GM21825 (cell line): ENCODE data around the gene STXBP2.

Experiments
- ATAC-seq: cut with Tn5 transposase; IDR thresholded peaks from one replicate; pipeline ENCODE4 v1.9.1; 2021; ENCODE audit warnings: mild to moderate bottlenecking, moderate library complexity; ENCODE audit not compliant: unreplicated experiment

The STXBP2 gene

DNA sequence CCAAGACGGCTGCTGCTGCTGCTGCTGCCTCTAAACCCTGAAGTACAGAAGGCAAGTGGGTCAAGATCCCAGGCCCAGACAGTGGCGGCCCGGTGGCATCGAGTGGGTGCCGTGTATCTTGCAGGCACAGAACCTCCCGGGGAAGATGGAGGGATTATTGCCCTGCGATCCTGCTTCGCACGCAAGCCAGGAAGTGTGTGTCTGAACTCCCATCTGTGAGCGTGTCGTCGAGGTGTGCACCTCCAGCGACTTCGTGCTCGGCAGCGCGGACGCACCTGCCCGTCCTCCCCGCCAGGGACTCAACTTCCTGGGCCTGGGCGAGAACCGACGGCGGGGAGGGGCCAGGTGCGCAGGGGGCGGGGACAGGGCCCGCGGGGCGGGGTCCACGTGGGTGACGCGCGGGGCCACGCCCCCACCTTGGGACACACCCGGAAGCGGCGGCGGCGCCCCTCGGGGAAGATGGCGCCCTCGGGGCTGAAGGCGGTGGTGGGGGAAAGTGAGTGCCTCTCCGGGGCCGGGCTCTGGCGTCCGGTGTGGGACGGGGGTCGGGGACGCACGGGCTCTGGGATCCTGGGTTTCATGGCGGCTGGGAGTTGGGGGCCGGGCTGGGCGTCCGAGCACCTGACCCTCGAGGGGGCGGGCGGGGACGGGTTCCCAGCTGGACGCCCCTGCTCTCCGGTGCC lies at the start of gene STXBP2:
TSS of gene STXBP2 (plus strand) at position 420 of the 683 bp plus-strand sequence. CDS start at position 460, 40 bp downstream.
- ATAC-seq: peak; percentile 59

DNA sequence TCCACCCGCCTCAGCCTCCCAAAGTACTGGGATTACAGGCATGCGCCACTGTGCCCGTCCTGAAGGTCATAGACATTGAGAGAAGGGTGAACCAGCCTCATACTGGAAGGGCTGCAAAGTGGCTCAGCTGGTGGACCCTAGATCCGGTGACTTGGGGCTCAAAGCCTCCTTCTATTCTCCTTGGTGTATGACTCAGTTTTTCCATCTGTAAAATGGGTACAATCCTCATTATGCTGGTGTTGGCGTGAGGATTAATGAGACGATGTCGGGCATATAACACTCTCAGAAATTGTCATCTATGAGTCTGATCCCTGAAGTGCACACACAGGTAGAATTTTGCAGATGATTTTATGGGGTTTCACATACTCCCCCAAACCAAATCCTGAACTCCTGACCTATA lies 47.1 kb upstream of the STXBP2 start:
- no peak for ATAC-seq

DNA sequence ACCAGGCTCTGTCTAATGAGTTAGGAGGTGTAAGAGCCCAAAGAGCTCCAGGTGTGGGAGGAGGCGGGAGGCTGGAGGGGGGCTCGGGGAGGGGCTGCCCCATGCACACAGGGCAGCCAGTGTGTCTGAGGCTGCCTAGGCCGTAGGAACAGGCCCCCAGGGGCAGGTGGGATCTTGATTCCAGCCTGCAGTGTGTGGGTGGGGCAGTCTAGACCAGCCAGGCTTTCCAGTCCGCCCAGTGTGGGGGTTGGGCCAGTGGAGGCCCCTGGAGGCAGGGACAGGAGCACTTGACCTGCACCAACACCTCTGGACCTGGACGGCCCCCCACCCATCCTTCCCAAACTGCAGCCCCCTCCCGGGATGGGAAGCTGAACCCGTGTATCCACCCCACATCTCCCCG lies 46.7 kb upstream of the STXBP2 start:
- no peak for ATAC-seq

DNA sequence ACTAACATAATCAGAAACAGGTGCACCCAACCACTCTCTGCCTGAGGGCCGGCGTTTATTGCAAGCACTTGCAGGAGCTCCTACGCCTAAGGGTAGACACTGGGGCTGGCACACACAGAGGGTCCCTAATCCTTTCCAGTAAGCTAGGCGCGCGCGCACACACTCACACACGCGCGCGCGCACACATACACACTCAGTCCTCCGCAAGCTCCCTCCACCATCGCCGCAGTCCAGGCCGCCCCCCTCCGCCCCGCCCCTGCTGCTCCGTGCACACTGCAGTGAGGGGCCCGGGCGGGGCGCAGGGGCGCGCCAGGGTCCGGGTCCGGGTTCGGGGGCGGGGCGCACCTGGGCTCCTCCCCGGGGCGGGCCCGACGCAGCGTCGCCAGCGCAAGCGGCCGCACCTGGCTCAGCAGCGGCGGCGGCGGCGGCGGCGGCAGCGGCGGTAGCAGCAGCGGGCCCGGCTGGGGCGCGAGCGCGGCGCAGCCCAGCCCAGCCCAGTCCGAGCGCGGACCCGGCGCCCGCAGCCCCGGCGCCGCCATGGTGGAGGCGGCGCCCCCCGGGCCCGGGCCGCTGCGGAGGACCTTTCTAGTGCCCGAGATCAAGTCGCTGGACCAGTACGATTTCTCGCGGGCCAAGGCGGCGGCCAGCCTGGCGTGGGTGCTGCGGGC lies 41.3 kb upstream of the STXBP2 start, which contains the start of gene CAMSAP3:
TSS of gene CAMSAP3 (plus strand) at position 398 of the 668 bp plus-strand sequence. CDS start at position 538, 140 bp downstream.
- no peak for ATAC-seq

DNA sequence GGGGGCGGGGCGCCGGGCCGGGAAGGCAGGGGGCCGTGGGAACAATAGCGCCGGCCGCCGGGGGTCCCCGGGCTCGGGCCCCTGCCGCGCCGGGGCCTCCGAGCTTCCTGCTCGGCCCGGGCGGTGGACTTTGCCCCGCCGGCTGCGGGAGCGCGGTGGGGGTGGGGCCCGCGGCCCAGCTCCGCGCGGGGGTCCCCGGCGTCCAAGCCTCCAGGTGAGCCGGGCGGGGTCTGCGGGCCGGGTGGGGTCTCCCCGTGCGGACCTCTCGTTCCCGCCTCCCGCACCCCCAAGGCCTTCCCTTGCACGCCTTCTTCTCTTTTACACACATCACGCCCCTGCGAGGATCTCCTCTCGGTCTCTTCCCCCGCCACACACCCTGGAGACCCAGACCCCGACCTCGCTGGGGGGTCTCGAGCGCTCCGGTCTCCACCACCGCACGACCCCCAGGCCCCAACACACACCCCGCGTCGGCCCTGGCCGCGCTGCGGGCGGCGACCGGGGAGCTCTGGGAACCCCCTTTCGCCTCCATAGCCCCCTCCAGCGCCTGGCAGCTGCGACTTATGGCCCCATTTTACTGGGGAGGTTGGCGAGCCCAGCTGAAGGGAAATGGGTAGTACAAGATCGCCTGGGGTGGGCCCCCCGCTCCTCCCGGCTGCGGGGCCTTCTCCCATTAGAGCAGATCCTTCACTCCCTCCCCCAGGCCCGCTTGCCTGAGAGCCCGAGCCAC lies 40.5 kb upstream of the STXBP2 start:
- ATAC-seq: no peak

DNA sequence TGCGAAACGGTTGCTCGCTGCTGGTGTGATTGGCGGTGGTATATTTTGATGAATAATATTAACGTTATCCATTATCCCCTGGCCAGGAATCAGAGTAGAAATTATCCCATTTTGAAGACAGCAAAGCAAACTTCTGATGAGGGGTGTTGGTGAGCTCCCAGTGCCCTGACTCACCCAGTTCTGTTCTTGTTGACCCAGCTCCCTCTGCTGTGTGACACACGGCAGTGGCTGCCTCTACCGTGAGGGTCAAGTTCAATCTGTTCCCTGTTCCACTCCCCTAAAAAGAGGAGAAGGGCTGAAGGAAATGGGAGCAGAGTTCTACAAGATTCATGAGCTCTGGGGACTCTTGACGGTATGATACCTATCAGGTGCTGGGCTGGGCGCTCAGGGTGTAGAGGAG lies 39.2 kb upstream of the STXBP2 start:
- ATAC-seq: no peak

DNA sequence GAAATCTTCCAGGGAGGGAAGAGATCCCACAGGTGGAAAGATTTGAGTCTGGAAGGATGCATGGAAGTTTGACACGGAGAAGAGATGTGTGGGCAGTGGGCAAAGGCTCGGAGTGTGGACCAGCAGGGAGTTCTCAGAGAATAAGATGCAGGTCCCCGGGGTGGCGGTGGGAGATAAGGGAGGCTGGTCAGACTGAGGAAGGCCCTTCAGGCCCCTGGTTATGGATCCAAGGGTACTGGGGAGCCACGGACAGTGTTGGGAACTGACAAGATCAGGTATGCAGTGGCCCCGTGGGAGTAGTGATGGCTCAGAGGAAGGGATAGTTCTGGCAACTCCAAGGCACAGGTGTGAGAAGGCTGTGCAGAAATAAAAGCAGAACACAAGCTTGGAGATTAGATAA lies 38.7 kb upstream of the STXBP2 start:
- ATAC-seq: no peak

DNA sequence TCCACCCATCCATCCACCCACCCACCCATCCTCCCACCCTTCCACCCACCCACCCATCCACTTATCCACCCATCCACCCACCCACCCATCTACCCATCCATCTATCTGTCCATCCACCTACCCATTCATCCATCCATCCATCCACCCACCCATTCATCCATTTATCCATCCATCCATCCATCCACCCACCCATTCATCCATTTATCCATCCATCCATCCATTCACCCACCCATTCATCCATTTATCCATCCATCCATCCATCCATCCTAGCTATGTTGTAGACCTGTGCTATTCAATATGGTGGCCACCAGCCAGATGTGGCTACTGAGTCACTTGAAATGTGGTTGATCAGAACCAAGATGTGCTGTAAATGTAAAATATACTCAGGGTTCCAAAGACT lies 36.2 kb upstream of the STXBP2 start:
- ATAC-seq: no peak

DNA sequence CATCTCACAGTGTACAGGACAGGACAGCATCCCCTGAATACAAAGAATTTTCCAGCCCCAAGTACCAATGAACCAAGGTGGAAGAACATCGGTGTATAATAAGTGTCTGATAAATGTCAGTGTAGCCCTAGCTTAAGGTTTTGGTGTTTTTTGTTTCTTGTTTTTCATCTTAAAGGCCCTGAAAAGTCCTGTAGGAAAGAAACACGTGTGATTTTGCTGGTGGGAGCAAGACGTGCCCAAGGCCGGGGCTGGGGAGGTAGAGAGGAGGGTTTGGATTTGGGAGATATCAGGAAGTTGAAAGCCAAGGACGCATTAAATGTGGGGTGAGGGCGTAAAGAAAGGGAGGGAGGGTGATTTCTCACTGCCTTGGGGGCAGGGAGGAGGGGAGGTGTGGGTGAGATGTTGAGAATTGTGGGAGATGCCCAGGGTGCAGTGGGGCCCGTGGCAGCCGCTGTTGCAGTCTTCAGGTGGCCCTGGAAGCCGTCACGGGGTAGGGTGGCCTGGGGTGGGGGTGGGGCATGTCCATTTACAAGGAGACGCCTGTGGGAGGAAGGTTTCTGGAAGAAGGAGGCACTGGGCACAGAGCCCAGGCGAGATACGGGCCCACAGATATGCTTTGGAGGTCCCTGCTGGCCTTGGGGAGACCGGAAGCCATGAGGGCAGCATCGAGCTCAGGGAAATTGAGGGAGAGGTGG lies 34.5 kb upstream of the STXBP2 start:
- no peak for ATAC-seq

DNA sequence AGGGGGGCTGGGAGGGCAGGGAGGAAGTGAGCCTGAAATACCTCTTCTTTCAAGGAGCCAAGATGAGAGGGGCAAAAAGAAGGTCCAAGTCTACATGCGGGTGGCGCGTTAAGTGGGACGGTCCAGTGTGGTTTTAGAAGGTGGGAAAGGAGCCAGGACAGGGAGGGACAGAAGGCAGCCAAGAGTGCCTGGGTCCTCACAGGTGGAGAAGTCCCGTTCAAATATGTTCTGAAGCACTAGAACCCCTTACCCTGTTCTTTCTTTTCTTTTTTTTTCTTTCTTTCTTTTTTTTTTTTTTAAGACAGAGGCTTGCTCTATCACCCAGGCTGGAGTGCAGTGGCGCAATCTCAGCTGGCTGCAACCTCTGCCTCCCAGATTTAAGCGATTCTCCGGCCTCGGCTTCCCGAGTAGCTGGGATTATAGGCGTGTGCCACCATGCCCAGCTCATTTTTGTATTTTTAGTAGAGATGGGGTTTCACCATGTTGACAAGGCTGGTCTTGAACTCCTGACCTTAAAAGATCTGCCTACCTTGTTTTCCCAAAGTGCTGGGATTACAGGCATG lies 33.9 kb upstream of the STXBP2 start:
- ATAC-seq: no peak

DNA sequence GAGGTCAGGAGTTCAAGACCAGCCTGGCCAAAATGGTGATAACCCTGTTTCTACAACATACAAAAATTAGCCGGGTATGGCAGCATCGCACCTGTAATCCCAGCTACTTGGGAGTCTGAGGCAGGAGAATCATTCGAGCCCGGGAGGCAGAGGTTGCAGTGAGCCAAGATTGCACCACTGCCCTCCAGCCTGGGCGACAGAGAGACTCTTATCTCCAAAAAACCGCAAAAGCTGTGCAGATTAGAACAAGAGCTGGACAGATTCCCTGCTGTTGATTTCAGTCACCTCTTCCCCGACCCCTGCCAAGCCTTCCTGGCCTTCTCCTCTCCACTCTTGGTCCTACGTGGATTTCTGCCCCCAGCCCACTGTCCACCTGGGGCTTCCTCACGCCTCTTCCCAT lies 33.0 kb upstream of the STXBP2 start:
- ATAC-seq: no peak

DNA sequence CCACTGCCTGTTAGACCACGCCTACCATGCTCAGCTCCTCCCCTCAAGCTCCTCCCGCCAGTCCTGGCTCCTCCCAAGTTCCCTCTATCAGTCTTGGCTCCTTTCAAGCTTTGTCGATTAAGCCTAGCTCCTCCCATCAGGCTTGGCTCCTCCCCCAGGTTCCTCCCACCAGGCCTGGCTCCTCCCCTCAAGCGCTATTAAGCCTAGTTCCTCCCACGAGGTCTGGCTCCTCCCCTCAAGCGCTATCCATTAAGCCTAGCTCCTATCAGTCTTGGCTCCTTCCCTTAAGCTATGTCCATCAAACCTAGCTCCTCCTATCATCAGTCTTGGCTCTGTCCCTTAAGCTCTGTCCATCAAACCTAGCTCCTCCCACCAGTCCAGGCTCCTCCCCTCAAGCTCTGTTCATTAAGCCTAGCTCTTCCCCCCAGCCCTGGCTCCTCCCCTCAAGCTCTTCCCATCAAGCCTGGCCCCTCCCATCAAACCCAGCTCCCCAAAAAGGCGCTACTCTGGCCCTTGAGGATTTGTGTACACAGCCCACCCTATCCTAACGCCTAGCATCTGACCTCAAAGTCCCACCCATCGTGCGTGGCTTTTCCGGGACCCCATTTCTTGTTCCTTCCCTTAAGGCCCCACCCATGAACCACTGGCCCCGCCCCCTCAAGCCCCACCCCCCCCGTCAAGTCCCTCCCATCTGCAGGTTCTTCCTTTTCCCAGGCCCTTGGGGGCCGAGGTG lies 31.3 kb upstream of the STXBP2 start:
- ATAC-seq: no peak

DNA sequence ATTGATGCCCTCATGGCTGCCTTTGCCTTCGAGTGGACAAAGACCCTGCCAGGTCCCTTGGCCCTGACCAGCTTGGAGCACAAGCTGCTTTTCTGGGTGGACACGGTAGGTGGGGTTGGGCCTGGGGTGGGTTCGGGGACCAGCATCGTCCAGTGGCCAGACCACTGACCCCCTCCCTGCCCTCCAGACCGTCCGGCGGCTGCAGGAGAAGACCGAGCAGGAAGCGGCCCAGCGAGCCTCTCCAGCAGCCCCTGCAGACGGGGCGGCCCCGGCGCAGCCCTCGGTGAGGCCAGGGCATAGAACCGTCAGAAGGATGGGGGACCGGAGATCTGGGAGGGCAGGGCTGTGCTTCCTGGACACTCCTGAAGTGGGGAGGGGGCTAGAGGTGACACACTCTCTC lies 30.6 kb upstream of the STXBP2 start:
- ATAC-seq: no peak

DNA sequence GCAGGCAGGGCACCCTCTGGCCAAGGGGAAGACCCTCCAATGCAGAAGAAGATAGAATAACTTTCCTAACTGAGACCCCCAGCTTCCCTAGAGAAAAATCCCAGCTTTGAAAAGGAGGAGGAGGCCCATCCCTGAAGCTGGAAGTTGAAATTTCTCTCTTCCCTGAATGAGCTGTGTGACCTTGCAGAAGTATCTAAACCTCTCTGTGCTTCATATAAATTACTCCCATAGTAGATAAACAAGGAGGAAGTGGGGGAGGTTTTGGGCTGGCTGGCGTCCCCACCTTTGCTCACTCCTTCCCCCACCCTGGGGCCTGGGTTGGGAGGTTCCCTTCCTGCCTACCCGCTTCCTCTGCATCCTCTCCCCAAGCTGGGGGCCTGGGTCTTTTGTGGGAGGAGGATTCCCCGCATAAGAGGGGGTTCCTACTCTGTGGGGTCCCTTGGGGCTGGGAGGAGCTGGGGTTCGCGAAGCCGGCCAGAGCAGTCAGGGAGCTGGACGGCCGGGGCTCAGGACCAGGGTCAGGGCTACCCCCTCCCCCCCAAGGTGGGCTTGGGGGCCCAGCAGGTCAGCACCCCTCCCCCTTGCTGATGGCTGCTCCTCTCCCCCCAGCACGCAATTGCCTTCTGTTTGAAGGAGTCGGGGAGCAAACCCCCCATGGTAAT lies 29.6 kb upstream of the STXBP2 start:
- no peak for ATAC-seq

DNA sequence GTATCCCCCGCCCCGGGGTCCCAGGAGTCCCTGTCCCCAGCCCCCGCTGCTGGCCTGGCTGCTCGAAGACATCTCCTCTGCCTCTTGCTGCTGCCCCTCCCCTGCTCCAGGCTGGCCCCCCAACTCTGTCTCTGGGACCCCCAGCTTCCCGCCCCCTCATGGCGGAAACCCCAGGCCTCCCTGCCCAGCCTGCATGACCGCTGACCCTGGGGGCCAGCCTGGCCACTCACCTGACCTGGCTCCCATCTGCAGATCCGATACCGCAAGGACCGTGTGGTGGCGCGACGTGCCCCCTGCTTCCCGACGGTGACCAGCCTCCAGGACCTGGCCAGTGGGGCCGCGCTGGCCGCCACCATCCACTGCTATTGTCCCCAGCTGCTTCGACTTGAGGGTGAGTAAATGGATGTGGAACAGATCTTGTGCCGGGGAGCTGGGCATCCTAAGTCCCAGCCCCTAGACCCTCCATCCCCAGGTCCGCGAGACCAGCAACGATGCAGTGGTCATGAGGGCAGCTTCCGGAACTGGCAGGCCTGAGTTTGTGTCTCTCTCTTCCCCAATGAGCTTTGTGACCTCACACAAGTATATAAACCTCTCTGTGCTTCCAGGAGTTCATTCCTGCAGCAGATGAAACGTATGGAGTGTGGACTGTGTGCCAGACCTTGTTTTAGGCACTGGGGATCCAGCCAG lies 28.9 kb upstream of the STXBP2 start:
- no peak for ATAC-seq

DNA sequence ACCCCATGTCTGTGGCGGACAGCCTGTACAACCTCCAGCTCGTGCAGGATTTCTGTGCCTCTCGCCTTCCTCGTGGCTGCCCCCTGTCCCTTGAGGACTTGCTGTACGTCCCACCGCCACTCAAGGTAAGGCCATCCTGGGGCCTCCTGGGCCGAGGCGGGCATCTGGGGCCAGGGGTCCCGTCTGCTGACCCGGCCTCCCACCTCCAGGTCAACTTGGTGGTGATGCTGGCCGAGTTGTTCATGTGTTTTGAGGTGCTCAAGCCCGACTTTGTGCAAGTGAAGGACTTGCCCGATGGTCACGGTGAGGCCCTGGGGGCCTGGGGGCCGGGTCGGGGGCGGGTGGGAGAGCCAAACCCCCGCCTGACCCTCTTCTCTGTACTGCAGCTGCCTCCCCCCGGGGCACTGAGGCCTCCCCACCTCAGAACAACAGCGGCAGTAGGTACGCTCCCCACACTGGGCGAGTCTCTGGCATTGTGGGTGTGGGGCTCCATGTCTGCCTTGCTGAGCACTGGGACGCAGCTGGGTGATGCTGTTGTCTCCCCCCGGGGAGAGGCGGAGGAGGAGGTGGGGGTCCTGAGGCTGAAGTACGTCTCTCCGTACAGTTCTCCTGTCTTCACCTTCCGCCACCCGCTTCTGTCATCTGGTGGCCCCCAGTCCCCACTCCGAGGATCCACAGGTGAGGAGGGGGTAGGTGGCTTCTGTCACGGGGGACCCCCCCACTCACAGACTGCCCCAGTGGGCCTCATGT lies 26.2 kb upstream of the STXBP2 start:
- no peak for ATAC-seq

DNA sequence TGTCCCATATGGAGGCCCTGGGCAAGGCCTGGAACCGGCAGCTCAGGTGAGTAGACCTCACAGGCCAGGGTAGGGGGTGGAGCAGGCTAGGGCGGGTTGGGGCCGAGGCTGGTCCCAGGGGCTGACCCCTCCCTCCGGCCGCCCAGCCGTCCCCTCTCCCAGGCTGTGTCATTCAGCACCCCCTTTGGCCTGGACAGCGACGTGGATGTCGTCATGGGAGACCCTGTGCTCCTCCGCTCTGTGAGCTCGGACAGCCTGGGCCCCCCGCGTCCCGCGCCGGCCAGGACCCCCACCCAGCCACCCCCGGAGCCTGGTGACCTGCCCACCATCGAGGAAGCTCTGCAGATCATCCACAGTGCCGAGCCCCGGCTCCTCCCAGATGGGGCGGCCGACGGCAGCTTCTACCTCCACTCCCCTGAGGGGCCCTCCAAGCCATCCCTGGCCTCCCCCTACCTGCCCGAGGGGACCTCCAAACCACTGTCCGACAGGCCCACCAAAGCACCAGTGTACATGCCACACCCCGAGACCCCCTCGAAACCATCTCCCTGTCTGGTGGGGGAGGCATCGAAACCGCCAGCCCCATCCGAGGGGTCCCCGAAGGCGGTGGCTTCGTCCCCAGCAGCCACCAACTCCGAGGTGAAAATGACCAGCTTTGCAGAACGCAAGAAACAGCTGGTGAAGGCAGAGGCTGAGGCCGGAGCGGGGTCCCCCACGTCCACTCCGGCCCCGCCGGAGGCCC lies 25.2 kb upstream of the STXBP2 start:
- ATAC-seq: no peak
